Upper lobe of left lung (tissue), 4 donors: ENCODE data around the gene PMM1.

Source experiments
- EP300 ChIP-seq, 4 donors: sonication (generic); formaldehyde crosslinking; IDR thresholded peaks; one replicate each; pipeline ENCODE4 v1.5.1; 2017; ENCODE audit warnings: antibody characterized with exemption in 4 of 4, control low read depth in 2 of 4
- POLR2A ChIP-seq, 4 donors: fragments of 450-650 bp; IDR thresholded peaks; one replicate each; pipeline ENCODE4 v1.5.1; 2016 to 2017; ENCODE audit warnings: antibody characterized with exemption in 4 of 4, mild to moderate bottlenecking in 2 of 4
- POLR2AphosphoS5 ChIP-seq, 2 donors: sonication (generic); formaldehyde crosslinking; IDR thresholded peaks; one replicate each; pipeline ENCODE4 v1.5.1; 2017; ENCODE audit warnings: antibody characterized with exemption in 2 of 2
- TF ChIP-seq, protein P1 (sequence below), 6 experiments: fragments of 450-650 bp in 4 of 6; fragments of 200-600 bp in 2 of 6; sonication (generic) in 2 of 6; IDR thresholded peaks; one replicate each; pipeline ENCODE4 v1.5.1; 2016 to 2019; ENCODE audit warnings: antibody characterized with exemption in 6 of 6

DNA sequence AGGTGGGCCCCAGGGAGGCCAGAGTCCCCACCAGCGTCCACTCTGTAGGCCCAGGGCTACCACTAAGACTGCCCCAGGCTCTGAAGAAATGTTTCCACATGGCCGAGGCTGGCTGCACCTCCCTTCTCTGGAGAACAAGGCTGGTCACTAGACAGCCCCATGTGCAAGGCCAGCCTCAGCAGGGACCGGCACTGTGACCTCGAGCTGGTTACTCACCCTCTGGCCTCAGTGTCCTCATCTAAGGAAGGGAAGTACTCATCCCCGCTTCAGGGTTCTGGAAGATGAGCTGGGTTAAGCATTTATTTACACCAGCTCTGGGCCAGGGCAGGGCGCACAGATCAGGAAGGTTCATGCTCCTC lies 9.7 kb downstream of the PMM1 start:
- TF ChIP-seq POLR2A (IDR thresholded peaks at IDR 0.05) (no peak), POLR2AphosphoS5 (IDR thresholded peaks at IDR 0.05) (no peak), EP300 (IDR thresholded peaks at IDR 0.05) (no peak)
- TF ChIP-seq, protein P1, sequence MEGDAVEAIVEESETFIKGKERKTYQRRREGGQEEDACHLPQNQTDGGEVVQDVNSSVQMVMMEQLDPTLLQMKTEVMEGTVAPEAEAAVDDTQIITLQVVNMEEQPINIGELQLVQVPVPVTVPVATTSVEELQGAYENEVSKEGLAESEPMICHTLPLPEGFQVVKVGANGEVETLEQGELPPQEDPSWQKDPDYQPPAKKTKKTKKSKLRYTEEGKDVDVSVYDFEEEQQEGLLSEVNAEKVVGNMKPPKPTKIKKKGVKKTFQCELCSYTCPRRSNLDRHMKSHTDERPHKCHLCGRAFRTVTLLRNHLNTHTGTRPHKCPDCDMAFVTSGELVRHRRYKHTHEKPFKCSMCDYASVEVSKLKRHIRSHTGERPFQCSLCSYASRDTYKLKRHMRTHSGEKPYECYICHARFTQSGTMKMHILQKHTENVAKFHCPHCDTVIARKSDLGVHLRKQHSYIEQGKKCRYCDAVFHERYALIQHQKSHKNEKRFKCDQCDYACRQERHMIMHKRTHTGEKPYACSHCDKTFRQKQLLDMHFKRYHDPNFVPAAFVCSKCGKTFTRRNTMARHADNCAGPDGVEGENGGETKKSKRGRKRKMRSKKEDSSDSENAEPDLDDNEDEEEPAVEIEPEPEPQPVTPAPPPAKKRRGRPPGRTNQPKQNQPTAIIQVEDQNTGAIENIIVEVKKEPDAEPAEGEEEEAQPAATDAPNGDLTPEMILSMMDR (IDR thresholded peaks at IDR 0.05), result no peak
